Measurements from ENCODE around the gene HS3ST4. TPM values are rescaled to one million over a fixed set of nuclear protein-coding genes. Genes with fewer than 3 reads are reported as not detected.

HS3ST4 gene
- total and polyA plus RNA-seq, 2 donors (not counting 1 experiment from before 2014, with no cell fraction given) = not detected

DNA sequence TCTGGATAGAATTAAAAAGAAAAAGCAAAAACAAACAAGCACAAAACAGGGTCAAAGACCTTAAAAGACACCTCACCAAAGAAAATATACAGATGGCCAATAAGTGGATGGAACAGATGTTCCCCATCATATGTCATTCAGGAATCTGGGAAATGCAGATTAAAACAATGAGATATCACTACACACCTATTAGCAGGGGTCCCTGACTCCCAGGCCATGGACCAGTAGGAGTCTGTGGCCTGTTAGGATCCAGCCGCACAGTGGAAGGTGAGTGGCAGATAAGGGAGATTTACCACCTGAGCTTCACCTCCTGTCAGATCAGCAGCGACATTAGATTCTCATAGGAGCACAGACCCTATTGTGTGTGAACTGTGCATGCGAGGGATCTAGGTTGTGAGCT, 167.9 kb downstream of the HS3ST4 start:
- Histone ChIP-seq H3K27me3 (replicated peaks in 1 of 4; ENCODE audit: control extremely low read depth in 1 of 4, control insufficient read depth in 3 of 4, insufficient read depth in 4 of 4, low read length in 3 of 4) (peaks cover 0 to 5% (median 1%) of the 10 kb centered on the region in 4 experiments), H3K9ac (ENCODE audit: low read length) (no peak overlapping the region), H2AFZ (ENCODE audit: insufficient read depth, low read depth, low read length, poor library complexity, severe bottlenecking) (no peak overlapping the region), H3K4me2 (replicated peaks; ENCODE audit: low read depth, low read length, poor library complexity, severe bottlenecking) (no peak overlapping the region), H3K79me2 (ENCODE audit: control insufficient read depth, insufficient read depth, low read length) (no peaks in the 10 kb centered on the region), H3K27ac (ENCODE audit: low read length in 2 of 2) (no peak overlapping the region), H3K9me3 (ENCODE audit: control extremely low read depth in 1 of 3, control insufficient read depth in 2 of 3, insufficient read depth in 1 of 3, low read length in 2 of 3) (peaks cover 0 to 3% (median 0%) of the 10 kb centered on the region in 3 donors), H3K36me3 (replicated peaks in 1 of 2; ENCODE audit: control extremely low read depth in 1 of 2, control insufficient read depth in 1 of 2, extremely low read depth in 1 of 2, insufficient read depth in 2 of 2, low read length in 1 of 2) (no peaks in the 10 kb centered on the region), H4K20me1 (ENCODE audit: control insufficient read depth, insufficient read depth, low read length, poor library complexity, severe bottlenecking) (no peaks in the 10 kb centered on the region), H3K4me1 (ENCODE audit: control insufficient read depth in 2 of 2, insufficient read depth in 2 of 2, low read length in 2 of 2) (no peaks in the 10 kb centered on the region), H3K4me3 (ENCODE audit: control extremely low read depth in 1 of 5, extremely low read depth in 1 of 5, insufficient read depth in 1 of 5, low read depth in 2 of 5, low read length in 4 of 5) (no peak overlapping the region)
- intact Hi-C loops (cut with micrococcal nuclease) = no loop called here
- peaks cover 16% of the 10 kb centered on the region for H3K27me3 Mint-ChIP-seq
- WGBS (ENCODE audit: insufficient coverage) = 100% methylated on average over 1 of the region's 3 CpGs
- CTCF ChIA-PET = no interaction called here
- H3K4me3 Mint-ChIP-seq = no peak overlapping the region
- POLR2A ChIA-PET = no interaction called here
- H3K4me1 Mint-ChIP-seq = no peaks in the 10 kb centered on the region
- TF ChIP-seq, protein P1, sequence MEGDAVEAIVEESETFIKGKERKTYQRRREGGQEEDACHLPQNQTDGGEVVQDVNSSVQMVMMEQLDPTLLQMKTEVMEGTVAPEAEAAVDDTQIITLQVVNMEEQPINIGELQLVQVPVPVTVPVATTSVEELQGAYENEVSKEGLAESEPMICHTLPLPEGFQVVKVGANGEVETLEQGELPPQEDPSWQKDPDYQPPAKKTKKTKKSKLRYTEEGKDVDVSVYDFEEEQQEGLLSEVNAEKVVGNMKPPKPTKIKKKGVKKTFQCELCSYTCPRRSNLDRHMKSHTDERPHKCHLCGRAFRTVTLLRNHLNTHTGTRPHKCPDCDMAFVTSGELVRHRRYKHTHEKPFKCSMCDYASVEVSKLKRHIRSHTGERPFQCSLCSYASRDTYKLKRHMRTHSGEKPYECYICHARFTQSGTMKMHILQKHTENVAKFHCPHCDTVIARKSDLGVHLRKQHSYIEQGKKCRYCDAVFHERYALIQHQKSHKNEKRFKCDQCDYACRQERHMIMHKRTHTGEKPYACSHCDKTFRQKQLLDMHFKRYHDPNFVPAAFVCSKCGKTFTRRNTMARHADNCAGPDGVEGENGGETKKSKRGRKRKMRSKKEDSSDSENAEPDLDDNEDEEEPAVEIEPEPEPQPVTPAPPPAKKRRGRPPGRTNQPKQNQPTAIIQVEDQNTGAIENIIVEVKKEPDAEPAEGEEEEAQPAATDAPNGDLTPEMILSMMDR (IDR thresholded peaks at IDR 0.05) = no peak
- no peak for TF ChIP-seq EZH2 (IDR thresholded peaks at IDR 0.05; ENCODE audit: borderline replicate concordance, insufficient read depth, low read depth, low read length, poor library complexity, severe bottlenecking)
- DNase-seq = no peak
- H3K27ac Mint-ChIP-seq = no peak overlapping the region
- ATAC-seq (ENCODE audit: low read depth) = no peak
- no peaks in the 10 kb centered on the region for H3K9me3 Mint-ChIP-seq (ENCODE audit: insufficient read depth)

DNA sequence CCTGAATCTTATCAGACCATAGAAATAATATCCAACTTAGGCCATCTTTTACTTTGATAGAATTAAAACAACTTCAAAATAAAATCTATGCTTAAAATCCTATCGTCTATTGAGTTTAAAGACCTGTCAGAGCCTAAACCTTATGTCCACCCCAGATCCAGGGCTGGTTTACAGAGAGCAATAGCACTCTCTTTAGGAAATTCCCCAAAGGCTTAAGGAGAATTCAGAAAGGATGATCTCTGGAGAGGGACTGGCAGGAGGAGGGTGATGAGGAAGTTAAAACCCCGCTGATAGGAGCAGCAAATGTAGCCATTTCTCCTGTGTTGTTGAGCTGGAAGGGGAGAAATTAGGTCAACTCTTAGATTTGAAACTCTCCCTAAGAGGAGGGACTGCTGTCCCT, 175.3 kb downstream of the HS3ST4 start:
- Histone ChIP-seq H3K79me2 (ENCODE audit: control insufficient read depth, insufficient read depth, low read length) (no peaks in the 10 kb centered on the region), H3K36me3 (replicated peaks in 1 of 2; ENCODE audit: control extremely low read depth in 1 of 2, control insufficient read depth in 1 of 2, extremely low read depth in 1 of 2, insufficient read depth in 2 of 2, low read length in 1 of 2) (no peaks in the 10 kb centered on the region), H3K4me1 (ENCODE audit: control insufficient read depth in 2 of 2, insufficient read depth in 2 of 2, low read length in 2 of 2) (no peaks in the 10 kb centered on the region), H3K9ac (ENCODE audit: low read length) (no peak overlapping the region), H3K4me2 (replicated peaks; ENCODE audit: low read depth, low read length, poor library complexity, severe bottlenecking) (no peak overlapping the region), H3K27me3 (replicated peaks in 1 of 4; ENCODE audit: control extremely low read depth in 1 of 4, control insufficient read depth in 3 of 4, insufficient read depth in 4 of 4, low read length in 3 of 4) (no peaks in the 10 kb centered on the region), H3K9me3 (ENCODE audit: control extremely low read depth in 1 of 3, control insufficient read depth in 2 of 3, insufficient read depth in 1 of 3, low read length in 2 of 3) (peaks cover 0 to 3% (median 0%) of the 10 kb centered on the region in 3 donors), H4K20me1 (ENCODE audit: control insufficient read depth, insufficient read depth, low read length, poor library complexity, severe bottlenecking) (no peaks in the 10 kb centered on the region), H3K4me3 (ENCODE audit: control extremely low read depth in 1 of 5, extremely low read depth in 1 of 5, insufficient read depth in 1 of 5, low read depth in 2 of 5, low read length in 4 of 5) (no peak overlapping the region), H3K27ac (ENCODE audit: low read length in 2 of 2) (no peak overlapping the region), H2AFZ (ENCODE audit: insufficient read depth, low read depth, low read length, poor library complexity, severe bottlenecking) (no peak overlapping the region)
- Mint-ChIP-seq H3K4me3 (no peak overlapping the region), H3K4me1 (no peaks in the 10 kb centered on the region), H3K27me3 (peaks cover 3% of the 10 kb centered on the region), H3K27ac (no peak overlapping the region), H3K9me3 (ENCODE audit: insufficient read depth) (no peaks in the 10 kb centered on the region)
- WGBS (ENCODE audit: insufficient coverage) = no CpG with 5 or more reads among the region's 2 CpGs
- CTCF ChIA-PET = no interaction called here
- TF ChIP-seq EZH2 (IDR thresholded peaks at IDR 0.05; ENCODE audit: borderline replicate concordance, insufficient read depth, low read depth, low read length, poor library complexity, severe bottlenecking) = no peak
- TF ChIP-seq, protein P1 (IDR thresholded peaks at IDR 0.05) = no peak
- intact Hi-C loops (cut with micrococcal nuclease) = no loop called here
- ATAC-seq (ENCODE audit: low read depth) = no peak
- POLR2A ChIA-PET = no interaction called here
- DNase-seq = no peak

Measured in B cell (primary cell).